Measurements from ENCODE around the gene AGR2. TPM values are rescaled to one million over a fixed set of nuclear protein-coding genes. Genes with fewer than 3 reads are reported as not detected.

Gene AGR2
- polyA plus RNA-seq, 3 donors = not detected

DNA sequence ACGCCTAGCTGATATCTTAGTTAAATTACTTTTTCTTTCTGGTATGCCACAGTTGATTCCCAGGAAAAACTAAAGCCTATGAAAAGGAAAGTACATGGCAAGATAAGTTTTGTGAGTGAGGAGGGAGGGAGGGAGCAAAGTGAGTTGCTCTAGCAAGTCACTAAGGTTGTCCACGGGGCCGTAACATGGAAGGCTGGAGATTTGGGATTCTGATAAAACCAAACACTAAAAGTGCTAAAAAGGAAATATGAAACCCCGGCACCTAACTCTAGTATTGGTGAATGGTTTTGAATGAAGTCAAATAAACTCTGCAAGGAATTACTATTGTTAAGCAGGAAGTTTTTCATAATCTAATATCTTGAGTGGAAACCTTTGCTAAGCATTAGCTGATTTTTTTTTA lies 1.7 kb downstream of the AGR2 start:
- Histone ChIP-seq H3K27ac (ENCODE audit: low read depth in 1 of 2, low read length in 2 of 2) (no peak overlapping the region), H3K4me2 (replicated peaks; ENCODE audit: extremely low read depth, low read length, poor library complexity, severe bottlenecking) (no peak overlapping the region), H3K4me1 (ENCODE audit: control insufficient read depth in 1 of 2, insufficient read depth in 2 of 2, low read length in 2 of 2) (no peaks in the 10 kb centered on the region), H4K20me1 (ENCODE audit: insufficient read depth, low read length) (no peaks in the 10 kb centered on the region), H2AFZ (ENCODE audit: insufficient read depth, low read depth, low read length, poor library complexity, severe bottlenecking) (no peak overlapping the region), H3K36me3 (replicated peaks in 1 of 2; ENCODE audit: control insufficient read depth in 1 of 2, insufficient read depth in 2 of 2, low read length in 2 of 2) (no peaks in the 10 kb centered on the region), H3K9me3 (replicated peaks in 1 of 2; ENCODE audit: control insufficient read depth in 1 of 2, insufficient read depth in 1 of 2, low read length in 2 of 2) (no peaks in the 10 kb centered on the region), H3K79me2 (ENCODE audit: insufficient read depth, low read length) (no peaks in the 10 kb centered on the region), H3K4me3 (replicated peaks in 1 of 3; ENCODE audit: low read depth in 2 of 3, low read length in 3 of 3) (no peak overlapping the region), H3K27me3 (ENCODE audit: control insufficient read depth in 2 of 2, insufficient read depth in 2 of 2, low read length in 2 of 2) (no peaks in the 10 kb centered on the region), H3K9ac (ENCODE audit: insufficient read depth, low read length, poor library complexity, severe bottlenecking) (no peak overlapping the region)
- H3K9me3 Mint-ChIP-seq = no peaks in the 10 kb centered on the region
- no peaks in the 10 kb centered on the region for H3K27me3 Mint-ChIP-seq (ENCODE audit: low read depth in 3 of 3)
- no peak overlapping the region for H3K27ac Mint-ChIP-seq
- H3K4me1 Mint-ChIP-seq = no peaks in the 10 kb centered on the region
- intact Hi-C loops (cut with micrococcal nuclease) = loop anchor here (5.0 kb wide), 1 partner anchor 114 kb away; no protein-coding TSS in a partner anchor
- no peaks in the 10 kb centered on the region for H3K36me3 Mint-ChIP-seq
- TF ChIP-seq CTCF (IDR thresholded peaks at IDR 0.05) = no peak
- DNase-seq = no peak
- 100% methylated on average over 2 of the region's 4 CpGs for WGBS (ENCODE audit: insufficient coverage)
- no peak overlapping the region for H3K4me3 Mint-ChIP-seq

- no peak overlapping the region for H3K27ac Mint-ChIP-seq
- H3K4me1 ChIP-seq (ENCODE audit: control insufficient read depth in 1 of 2, insufficient read depth in 2 of 2, low read length in 2 of 2) = no peaks in the 10 kb centered on the region
- no peaks in the 10 kb centered on the region for H3K27me3 Mint-ChIP-seq (ENCODE audit: low read depth in 3 of 3)
- no peak overlapping the region for H3K4me3 ChIP-seq (replicated peaks in 1 of 3; ENCODE audit: low read depth in 2 of 3, low read length in 3 of 3)
- H3K4me1 Mint-ChIP-seq = no peaks in the 10 kb centered on the region
- no peaks in the 10 kb centered on the region for H3K36me3 ChIP-seq (replicated peaks in 1 of 2; ENCODE audit: control insufficient read depth in 1 of 2, insufficient read depth in 2 of 2, low read length in 2 of 2)
- no peaks in the 10 kb centered on the region for H3K27me3 ChIP-seq (ENCODE audit: control insufficient read depth in 2 of 2, insufficient read depth in 2 of 2, low read length in 2 of 2)
- no peaks in the 10 kb centered on the region for H3K79me2 ChIP-seq (ENCODE audit: insufficient read depth, low read length)
- no peak overlapping the region for H3K9ac ChIP-seq (ENCODE audit: insufficient read depth, low read length, poor library complexity, severe bottlenecking)
- H2AFZ ChIP-seq (ENCODE audit: insufficient read depth, low read depth, low read length, poor library complexity, severe bottlenecking) = no peak overlapping the region
- H3K4me3 Mint-ChIP-seq = no peak overlapping the region
- no peaks in the 10 kb centered on the region for H3K9me3 ChIP-seq (replicated peaks in 1 of 2; ENCODE audit: control insufficient read depth in 1 of 2, insufficient read depth in 1 of 2, low read length in 2 of 2)
- H3K4me2 ChIP-seq (replicated peaks; ENCODE audit: extremely low read depth, low read length, poor library complexity, severe bottlenecking) = no peak overlapping the region
- H4K20me1 ChIP-seq (ENCODE audit: insufficient read depth, low read length) = no peaks in the 10 kb centered on the region
- WGBS (ENCODE audit: insufficient coverage) = 83% methylated on average over 2 of the region's 4 CpGs
- no peaks in the 10 kb centered on the region for H3K9me3 Mint-ChIP-seq
- H3K27ac ChIP-seq (ENCODE audit: low read depth in 1 of 2, low read length in 2 of 2) = no peak overlapping the region
- no peaks in the 10 kb centered on the region for H3K36me3 Mint-ChIP-seq
- DNase-seq = no peak
- intact Hi-C loops (cut with micrococcal nuclease) = loop anchor here (5.0 kb wide), 1 partner anchor 116 kb away; no protein-coding TSS in a partner anchor
- no peak for TF ChIP-seq CTCF (IDR thresholded peaks at IDR 0.05)
Measured at GRCh38 chr7:16801579-16801978, 3.2 kb downstream of the AGR2 start.
